Adrenal gland (tissue), 12 donors: Measurements from ENCODE around the gene IDI1. TPM values are rescaled to one million over a fixed set of nuclear protein-coding genes. Genes with fewer than 3 reads are reported as not detected.

Experiments
- DNase-seq, 7 donors: peaks; one replicate each; pipeline ENCODE4 v3.0.0-alpha.2; 2019 to 2020
- H3K27ac ChIP-seq, 5 donors: fragments of 200-600 bp; sonication (generic) in 4 of 5; 1 replicate in 3 of 5; 2 replicates in 2 of 5; pipeline versions ENCODE4 v1.5.1 to v1.8.0; 2016 to 2020; ENCODE audit warnings: mild to moderate bottlenecking in 1 of 5
- H3K27me3 ChIP-seq: fragments of 200-600 bp; 2 replicates; pipeline ENCODE4 v1.8.0; 2021
- H3K36me3 ChIP-seq, 2 donors: fragments of 200-600 bp; replicated peaks in 1 of 2; 1 replicate in 1 of 2; 2 replicates in 1 of 2; pipeline versions ENCODE4 v1.5.1 to v1.8.0; 2018 to 2022
- H3K4me1 ChIP-seq, 2 donors: fragments of 200-600 bp; replicated peaks in 1 of 2; 1 replicate in 1 of 2; 2 replicates in 1 of 2; pipeline versions ENCODE4 v1.5.1 to v1.8.0; 2018 to 2021
- H3K4me3 ChIP-seq, 4 donors: fragments of 200-600 bp; sonication (generic) in 3 of 4; one replicate each; pipeline ENCODE4 v1.5.1; 2016 to 2018
- H3K9me3 ChIP-seq, 3 donors: fragments of 200-600 bp; sonication (generic) in 1 of 3; replicated peaks in 1 of 3; 1 replicate in 2 of 3; 2 replicates in 1 of 3; pipeline versions ENCODE4 v1.5.1 to v1.8.0; 2016 to 2021
- CTCF ChIP-seq, 6 experiments: fragments of 450-650 bp in 4 of 6; fragments of 200-600 bp in 2 of 6; sonication (generic) in 1 of 6; IDR thresholded peaks; 1 replicate in 5 of 6; 2 replicates in 1 of 6; pipeline versions ENCODE4 v1.5.1 to v1.8.0; 2016 to 2021; ENCODE audit warnings: antibody characterized with exemption in 6 of 6, mild to moderate bottlenecking in 2 of 6, moderate library complexity in 1 of 6
- POLR2A ChIP-seq, 2 donors: fragments of 450-650 bp; IDR thresholded peaks; one replicate each; pipeline ENCODE4 v1.6.1; 2017; ENCODE audit warnings: antibody characterized with exemption in 2 of 2, mild to moderate bottlenecking in 2 of 2, moderate library complexity in 1 of 2
- WGBS, 4 donors: extraction: QIAGEN DNeasy Blood & Tissue Kit in 2 of 4; methylation state at CpG; one replicate each; pipeline versions ENCODE4 v1.1.5 to v1.1.7; 2013 to 2017; 5-methylcytosine and 5-hydroxymethylcytosine counted together
- intact Hi-C, 2 donors: fragments of 100-400 bp; cut with DNase I; formaldehyde crosslinking; loops; one replicate each; pipeline versions ENCODE4 v1.14.1 to v1.15.0; 2022 to 2023
- polyA plus RNA-seq, 3 donors: library from polyadenylated mRNA; stranded (reverse); fragments of 200-250 nt in 2 of 3; fragments of 350-450 nt in 1 of 3; fragmentation: Illumina TruSeq in 1 of 3; extraction: RNeasy Lipid Tissue Mini Kit (QIAGEN cat#74804) in 1 of 3; gene quantifications; one replicate each; pipeline ENCODE4 v1.2.3, GENCODE V29; 2013 to 2014
- total RNA-seq, 9 donors: library from RNA; depleted of rRNA in 4 of 9; stranded (reverse); fragments of >200 nt in 4 of 9; fragments of 120-200 nt in 1 of 9; fragmentation: NEBNext Ultra II Directional in 1 of 9; extraction: Animal tissue kit (Norgen Biotek cat#: 25700) in 1 of 9; gene quantifications; one replicate each; pipeline versions ENCODE4 v1.1.0 to v1.2.4, GENCODE V29; 2013 to 2023
- donor health status: healthy with polysubstance abuse.
- donor health status: Bipolar disorder and iron deficiency.
- donor health status: DM: yes; HTN: yes; CAD: no.
- donor health status: DM: no; HTN: no; CAD: no.
- donor health status: DM: no; HTN: no; CAD: no.
- donor health status: DM: yes; HTN: yes; CAD: no.

IDI1 gene
- total and polyA plus RNA-seq, 12 donors: 20.4 to 1,056 (median 49.7) TPM

DNA sequence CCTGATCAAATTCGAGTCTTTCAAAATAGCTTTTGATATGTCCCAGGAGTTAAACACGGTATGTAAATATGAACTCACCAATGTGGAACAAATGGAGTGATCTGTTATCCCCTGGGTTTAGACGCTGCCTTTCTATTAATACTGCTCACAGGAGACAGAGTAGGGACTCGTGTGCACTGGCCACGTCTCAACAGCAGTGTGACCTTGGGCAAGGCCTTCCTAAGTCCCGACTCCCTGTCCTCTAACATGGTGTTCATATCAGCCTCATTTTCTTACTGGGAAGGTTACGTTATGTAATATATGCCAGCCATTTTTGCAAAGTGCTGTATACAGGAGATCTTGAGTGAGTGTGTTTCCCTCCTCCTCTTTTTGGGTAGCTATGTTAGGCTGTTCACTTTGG is 9.1 kb upstream of the IDI1 start:
- no peaks in the 10 kb centered on the region for H3K9me3 ChIP-seq
- peak in 2 of 7 donors; percentile 69 to 71 for DNase-seq
- no peaks in the 10 kb centered on the region for H3K27me3 ChIP-seq
- intact Hi-C loops: no loop called here
- TF ChIP-seq POLR2A (IDR thresholded peaks at IDR 0.05): peak in 1 of 2 donors; percentile 53
- TF ChIP-seq CTCF (IDR thresholded peaks at IDR 0.05): no peak
- 30 to 41% (median 39%) methylated on average over 7 of the region's 7 CpGs for WGBS, 4 donors
- peaks cover 16 to 35% of the 10 kb centered on the region in 2 donors for H3K4me1 ChIP-seq
- H3K36me3 ChIP-seq: no peaks in the 10 kb centered on the region
- H3K4me3 ChIP-seq: peak overlapping the region in 1 of 4 donors; percentile 86
- peak overlapping the region in 4 of 5 donors; percentile 34 to 100 (median 99) for H3K27ac ChIP-seq

- no peak for DNase-seq
- peaks cover 16 to 35% of the 10 kb centered on the region in 2 donors for H3K4me1 ChIP-seq
- H3K4me3 ChIP-seq: peak overlapping the region; percentile 77 to 95 (median 90)
- 0 to 2% (median 1%) methylated on average over 13 to 26 of the region's 26 CpGs for WGBS, 4 donors
- no peaks in the 10 kb centered on the region for H3K9me3 ChIP-seq
- H3K27ac ChIP-seq: peak overlapping the region; percentile 34 to 100 (median 99)
- no peak for TF ChIP-seq POLR2A (IDR thresholded peaks at IDR 0.05)
- no peak for TF ChIP-seq CTCF (IDR thresholded peaks at IDR 0.05)
- no peaks in the 10 kb centered on the region for H3K36me3 ChIP-seq
- intact Hi-C loops: no loop called here
- H3K27me3 ChIP-seq: no peaks in the 10 kb centered on the region
Observed at GRCh38 chr10:1057106-1057657, 8.3 kb upstream of the IDI1 start.

DNA sequence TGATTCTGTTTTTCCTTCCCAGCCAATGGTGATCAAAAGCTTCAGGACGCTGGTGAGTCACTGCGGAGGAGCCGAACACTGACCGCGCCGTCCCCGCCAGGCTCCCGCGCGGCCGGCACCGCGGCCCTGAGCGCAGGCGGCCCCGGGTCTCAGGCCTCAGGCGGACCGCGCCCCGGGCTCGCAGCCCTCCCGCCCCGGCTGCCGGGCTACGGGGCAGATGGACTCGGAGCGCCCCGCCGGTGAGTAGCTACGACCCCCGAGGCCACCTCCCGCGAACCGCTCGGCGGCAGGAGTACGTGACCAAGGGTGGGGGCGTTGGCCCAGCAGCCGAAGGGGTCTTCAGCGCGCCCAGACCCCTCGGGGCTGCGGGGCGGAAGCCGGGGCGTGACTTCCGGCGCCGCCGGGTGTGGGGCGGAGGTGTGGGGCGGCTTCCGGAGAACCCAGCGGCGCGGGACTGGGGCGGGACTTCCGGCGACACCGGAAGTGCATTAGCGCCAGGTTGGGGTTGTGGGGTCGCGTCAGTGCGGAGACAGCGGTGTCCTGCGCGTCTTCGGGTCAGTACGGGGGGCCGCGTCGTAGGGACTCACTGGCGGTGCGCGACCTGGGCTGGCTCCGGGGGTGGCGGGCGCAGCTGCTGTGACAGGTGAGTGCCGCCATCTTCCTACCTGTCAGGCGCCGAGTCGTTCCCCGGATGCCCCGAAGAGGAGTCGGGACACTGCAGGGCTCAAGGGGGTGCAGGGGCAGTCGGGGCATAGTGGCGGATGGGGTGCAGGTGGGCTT is 7.6 kb upstream of the IDI1 start, which contains the start of gene WDR37:
Gene WDR37 (plus strand): TSS at position 60 of the 780 bp plus-strand sequence. CDS start 15,771 bp downstream, outside the sequence.
- intact Hi-C loops: no loop called here
- H3K36me3 ChIP-seq: no peaks in the 10 kb centered on the region
- H3K27me3 ChIP-seq: no peaks in the 10 kb centered on the region
- peak within 1 kb of the TSS; percentile 97 to 100 (median 99) for H3K27ac ChIP-seq
- DNase-seq: peak; percentile 81 to 90 (median 86)
- WGBS, 4 donors: 0 to 1% (median 0%) methylated on average over 8 to 87 of the region's 87 CpGs
- no peaks in the 10 kb centered on the region for H3K9me3 ChIP-seq
- H3K4me1 ChIP-seq: peaks cover 16 to 37% of the 10 kb centered on the region in 2 donors
- TF ChIP-seq POLR2A (IDR thresholded peaks at IDR 0.05): peak; percentile 88 to 95
- TF ChIP-seq CTCF (IDR thresholded peaks at IDR 0.05): no peak
- H3K4me3 ChIP-seq: peak within 1 kb of the TSS; percentile 77 to 95 (median 90)

- Histone ChIP-seq H3K4me3 (peak overlapping the region in 1 of 4 donors; percentile 86), H3K4me1 (peaks cover 27 to 53% of the 10 kb centered on the region in 2 donors)
- intact Hi-C loops: no loop called here
Observed at GRCh38 chr10:1054684-1055083, 5.8 kb upstream of the IDI1 start.

More at GRCh38 chr10:1054684-1055083, 5.8 kb upstream of the IDI1 start:
- H3K27me3 ChIP-seq: no peaks in the 10 kb centered on the region
- H3K27ac ChIP-seq: peak overlapping the region in 3 of 5 donors; percentile 29 to 100 (median 99)
- TF ChIP-seq CTCF (IDR thresholded peaks at IDR 0.05) (no peak), POLR2A (IDR thresholded peaks at IDR 0.05) (no peak)
- no peaks in the 10 kb centered on the region for H3K9me3 ChIP-seq
- 66 to 73% (median 71%) methylated on average over 6 of the region's 6 CpGs for WGBS, 4 donors
- no peak for DNase-seq
- H3K36me3 ChIP-seq: no peaks in the 10 kb centered on the region
